Measurements from ENCODE around the gene RPP25L.

GRCh38 chr9:34633851-34634550, 22.1 kb upstream of the RPP25L start:
- TF ChIP-seq CTCF (IDR thresholded peaks at IDR 0.05) (peak; percentile 69 to 87 (median 83)), POLR2A (IDR thresholded peaks at IDR 0.05) (no peak)
